AG10803 (cell line): ENCODE measurements around the gene KRT83.
"Not testable (repeated sequence)": the region's sequence is repeated elsewhere in the genome, so short reads cannot be mapped to it uniquely, and the experiment has no call there.

Source experiments
- DNase-seq: peaks from one replicate; pipeline ENCODE4 v3.0.0; 2010; ENCODE audit warnings: low read depth
- H3K4me3 ChIP-seq: 2 replicates; pipeline ENCODE4 v1.5.1; 2011; ENCODE audit warnings: mild to moderate bottlenecking, low read length, control low read depth
- CTCF ChIP-seq: conservative IDR thresholded peaks from 2 replicates; pipeline ENCODE4 v1.5.1; 2011; ENCODE audit warnings: mild to moderate bottlenecking, low read length, control low read depth, inconsistent platforms

Gene KRT83

GRCh38 chr12:52291267-52291935, 29.8 kb downstream of the KRT83 start, which contains the start of gene KRT81:
Gene KRT81, minus strand, starts transcription at chr12:52291534. Its CDS starts 69 bp downstream, at chr12:52291465.
- DNase-seq = no peak
- no peak within 1 kb of the TSS for H3K4me3 ChIP-seq
- no peak for TF ChIP-seq CTCF

DNA sequence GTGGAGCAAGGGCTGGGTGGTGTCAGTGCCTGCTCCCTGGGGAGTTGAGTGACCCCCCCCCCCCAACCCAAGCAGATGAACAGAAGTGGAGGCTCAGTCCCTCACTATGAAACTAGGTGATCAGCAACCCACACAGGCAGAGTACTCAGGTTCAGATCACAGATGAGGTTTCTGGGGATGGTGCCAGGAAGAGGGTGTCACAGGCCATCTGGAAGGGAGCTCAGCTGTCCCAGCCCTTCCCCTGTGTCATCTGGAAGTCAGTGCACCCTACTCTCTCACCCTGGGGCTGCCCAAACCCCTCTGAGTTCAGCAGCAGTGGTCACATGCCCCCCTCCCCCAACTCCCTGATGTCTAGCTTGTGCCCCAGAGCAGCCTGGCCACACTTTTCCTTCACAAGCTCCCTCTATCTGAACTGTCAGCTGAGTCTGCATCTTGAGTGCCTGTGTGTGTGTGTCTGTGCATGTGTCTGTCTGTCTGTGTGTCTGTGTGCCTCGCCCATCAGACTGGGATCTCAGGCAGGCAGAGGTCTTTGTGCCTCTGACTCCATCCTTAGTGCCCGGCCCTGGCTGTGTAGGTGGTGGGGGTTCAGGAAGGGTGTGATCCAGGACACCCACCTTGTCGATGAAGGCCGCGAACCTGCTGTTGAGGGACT, 30.6 kb downstream of the KRT83 start:
- not testable (repeated sequence) for H3K4me3 ChIP-seq, DNase-seq

DNA sequence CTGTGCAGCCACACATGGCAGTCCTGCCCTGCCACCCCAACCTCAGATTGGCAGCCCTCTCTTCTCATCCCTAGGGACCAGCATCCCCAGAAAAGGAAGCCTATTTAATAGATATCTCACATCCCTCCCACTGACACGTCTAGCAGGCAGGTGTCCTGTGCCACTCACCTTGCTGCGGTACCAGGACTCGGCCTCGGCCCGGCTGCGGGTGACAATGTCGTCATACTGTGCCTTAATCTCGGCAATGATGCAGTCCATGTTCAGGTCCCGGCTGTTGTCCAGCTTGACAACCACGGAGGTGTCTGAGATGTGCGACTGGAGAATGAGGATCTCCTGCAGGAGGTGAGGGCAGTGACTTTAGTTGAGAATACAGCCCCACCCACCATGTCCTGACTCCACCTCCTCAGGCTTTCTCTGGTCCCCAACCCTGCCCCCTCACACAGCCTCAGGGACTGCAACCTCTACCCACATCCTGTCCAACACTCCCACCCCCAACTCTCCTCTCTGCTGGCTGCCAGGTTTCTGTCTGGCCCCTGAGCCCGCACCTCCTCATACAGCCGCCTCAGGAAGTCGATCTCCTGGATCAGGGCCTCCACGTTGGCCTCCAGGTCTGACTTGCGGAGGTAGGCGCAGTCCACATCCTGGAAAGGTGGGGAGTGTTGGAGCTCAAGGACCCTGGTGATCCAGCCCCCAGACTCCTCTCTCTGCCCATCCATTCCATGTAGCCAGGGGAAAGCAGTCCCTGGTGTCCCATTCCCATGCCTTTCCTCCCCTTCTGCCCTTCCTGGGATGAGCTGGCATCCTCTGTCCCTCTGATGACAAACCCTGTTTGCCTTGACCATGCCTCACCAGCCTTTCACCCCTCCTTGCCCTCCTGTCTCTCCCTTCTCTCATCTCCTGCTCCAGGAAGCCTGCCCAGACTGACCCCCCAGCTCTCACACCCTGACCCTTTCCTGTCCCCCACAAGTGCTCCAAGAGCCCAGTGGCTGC, 33.1 kb downstream of the KRT83 start:
- not testable (repeated sequence) for H3K4me3 ChIP-seq, DNase-seq

- DNase-seq, H3K4me3 ChIP-seq: not testable (repeated sequence)
Measured at GRCh38 chr12:52286857-52287785, 34.1 kb downstream of the KRT83 start.

DNA sequence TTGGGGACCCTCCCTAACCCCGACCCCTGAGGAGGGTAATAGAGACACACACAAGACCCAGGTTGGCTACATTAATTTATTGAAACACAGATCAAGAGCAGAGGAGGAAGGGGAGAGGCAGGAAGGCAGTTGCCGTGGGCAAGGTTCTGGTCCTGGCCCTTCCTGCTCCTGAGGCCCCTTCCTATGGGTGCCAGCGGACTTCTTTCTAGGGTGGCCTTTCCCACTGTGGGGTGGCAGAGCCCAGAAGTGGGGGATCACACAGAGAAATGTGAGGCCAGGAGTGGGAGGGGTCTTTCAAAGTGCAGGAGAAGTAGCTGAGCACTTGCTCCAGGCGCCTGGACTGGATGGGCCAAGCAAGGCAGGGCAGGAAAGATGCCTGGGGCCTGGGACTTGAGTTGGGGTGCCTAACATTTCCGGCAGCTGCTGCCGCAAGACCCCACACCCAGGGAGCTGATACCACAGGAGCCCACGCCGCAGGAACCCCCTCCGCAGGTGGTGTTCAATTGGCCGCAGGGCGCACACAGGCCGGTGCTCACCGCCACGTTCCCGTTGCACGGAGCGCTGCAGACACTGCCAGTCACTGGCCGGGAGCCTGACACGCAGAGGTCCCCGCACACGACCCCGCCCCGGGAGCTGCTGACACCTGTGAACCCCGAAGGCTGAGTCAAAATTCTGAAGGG, 35.2 kb downstream of the KRT83 start:
- no peak overlapping the region for H3K4me3 ChIP-seq
- no peak for DNase-seq
- TF ChIP-seq CTCF = no peak

- H3K4me3 ChIP-seq = no peak overlapping the region
- peak; percentile 48 for DNase-seq
- TF ChIP-seq CTCF = no peak
Measured at GRCh38 chr12:52285172-52285745, 35.9 kb downstream of the KRT83 start.

- no peak overlapping the region for H3K4me3 ChIP-seq
- TF ChIP-seq CTCF = no peak
- DNase-seq = no peak
Measured at GRCh38 chr12:52284562-52285171, 36.5 kb downstream of the KRT83 start.
